ENCODE data around the gene GIMAP8. TPM values are rescaled to one million over a fixed set of nuclear protein-coding genes. Genes with fewer than 3 reads are reported as not detected.
"Not testable (repeated sequence)": the region's sequence is repeated elsewhere in the genome, so short reads cannot be mapped to it uniquely, and the experiment has no call there.

Gene GIMAP8
- total RNA-seq, 1 donor from 2014 or later, result 28.3 TPM

DNA sequence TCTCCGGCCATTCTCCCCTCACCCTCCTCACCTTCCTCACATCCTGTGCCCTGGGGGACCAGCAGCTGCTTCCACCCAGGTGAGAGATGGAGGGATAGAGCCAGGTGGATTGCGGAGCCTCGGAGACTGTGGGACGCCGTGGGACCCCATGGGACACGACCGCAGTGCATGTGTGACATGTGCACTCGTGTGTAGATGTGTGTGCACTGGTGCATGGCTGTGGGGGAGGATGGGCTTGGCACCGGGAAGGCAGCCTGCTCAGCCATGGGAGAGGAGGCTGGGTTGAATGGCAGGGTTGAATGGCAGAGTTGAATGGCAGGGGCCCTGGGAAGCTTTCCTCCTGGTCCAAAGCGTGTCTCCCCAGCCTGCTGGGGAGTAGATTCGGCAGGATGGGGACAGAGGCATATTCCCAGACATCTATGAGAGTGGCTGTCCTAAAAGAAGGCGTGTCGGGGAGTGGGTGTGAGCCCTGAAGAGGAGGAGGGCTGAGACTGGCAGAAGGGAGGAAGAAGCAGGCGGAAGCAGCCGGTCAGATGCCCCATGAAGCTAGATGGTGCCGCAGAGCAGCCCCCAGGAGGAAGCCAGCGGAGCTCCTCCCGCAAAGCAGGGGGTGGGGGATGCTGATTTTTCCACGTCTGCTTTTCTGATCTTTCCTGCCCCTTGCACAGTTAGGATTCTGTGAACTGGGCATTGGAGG, 815 bp downstream of the GIMAP8 start:
- Histone ChIP-seq H3K4me1 (no peaks in the 10 kb centered on the region), H3K27me3 (no peaks in the 10 kb centered on the region), H3K27ac (peak overlapping the region; percentile 11 to 36), H3K4me3 (peak overlapping the region; percentile 26 to 56), H3K36me3 (no peaks in the 10 kb centered on the region), H3K9me3 (no peaks in the 10 kb centered on the region)
- DNase-seq (ENCODE audit: low spot score in 2 of 2), result no peak
- intact Hi-C loops (cut with DNase I), result no loop called here
- TF ChIP-seq, protein P1, sequence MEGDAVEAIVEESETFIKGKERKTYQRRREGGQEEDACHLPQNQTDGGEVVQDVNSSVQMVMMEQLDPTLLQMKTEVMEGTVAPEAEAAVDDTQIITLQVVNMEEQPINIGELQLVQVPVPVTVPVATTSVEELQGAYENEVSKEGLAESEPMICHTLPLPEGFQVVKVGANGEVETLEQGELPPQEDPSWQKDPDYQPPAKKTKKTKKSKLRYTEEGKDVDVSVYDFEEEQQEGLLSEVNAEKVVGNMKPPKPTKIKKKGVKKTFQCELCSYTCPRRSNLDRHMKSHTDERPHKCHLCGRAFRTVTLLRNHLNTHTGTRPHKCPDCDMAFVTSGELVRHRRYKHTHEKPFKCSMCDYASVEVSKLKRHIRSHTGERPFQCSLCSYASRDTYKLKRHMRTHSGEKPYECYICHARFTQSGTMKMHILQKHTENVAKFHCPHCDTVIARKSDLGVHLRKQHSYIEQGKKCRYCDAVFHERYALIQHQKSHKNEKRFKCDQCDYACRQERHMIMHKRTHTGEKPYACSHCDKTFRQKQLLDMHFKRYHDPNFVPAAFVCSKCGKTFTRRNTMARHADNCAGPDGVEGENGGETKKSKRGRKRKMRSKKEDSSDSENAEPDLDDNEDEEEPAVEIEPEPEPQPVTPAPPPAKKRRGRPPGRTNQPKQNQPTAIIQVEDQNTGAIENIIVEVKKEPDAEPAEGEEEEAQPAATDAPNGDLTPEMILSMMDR (IDR thresholded peaks at IDR 0.05), result no peak

DNA sequence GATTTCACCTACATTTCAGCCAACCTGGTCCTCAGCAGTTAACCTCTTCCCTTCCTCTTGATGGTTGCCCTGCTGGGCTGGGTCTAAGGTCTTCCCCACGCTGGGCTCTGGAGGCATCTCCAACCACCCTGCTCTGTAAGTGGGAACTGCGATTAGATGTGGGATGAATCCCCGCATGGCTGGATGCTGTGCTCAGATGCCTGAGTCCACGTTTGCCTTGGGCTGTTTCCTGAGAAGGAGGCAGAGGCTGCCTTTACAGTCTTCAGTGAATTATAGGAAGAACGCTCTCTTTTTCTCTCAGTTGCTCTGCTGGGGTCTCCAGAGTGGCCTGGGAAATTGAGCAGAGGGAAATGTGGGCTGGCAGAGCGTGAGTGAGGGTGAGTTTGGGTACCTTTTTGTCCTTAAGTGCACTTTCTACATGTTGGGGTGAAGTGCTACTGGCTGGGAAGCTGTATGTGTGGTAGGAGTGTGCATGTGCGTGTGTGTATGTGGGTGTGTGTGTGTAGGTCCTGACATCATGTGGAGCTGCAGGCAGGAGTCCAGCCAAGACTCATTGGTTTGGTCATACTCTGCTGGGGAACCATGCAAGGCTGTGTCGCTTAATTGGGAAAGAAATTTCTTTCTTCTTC, 1.5 kb downstream of the GIMAP8 start:
- intact Hi-C loops (cut with DNase I), result no loop called here
- H3K4me3 ChIP-seq, result peak overlapping the region; percentile 26 to 56
- H3K27me3 ChIP-seq, result no peaks in the 10 kb centered on the region
- no peaks in the 10 kb centered on the region for H3K36me3 ChIP-seq
- H3K9me3 ChIP-seq, result no peaks in the 10 kb centered on the region
- no peak for DNase-seq (ENCODE audit: low spot score in 2 of 2)
- no peaks in the 10 kb centered on the region for H3K4me1 ChIP-seq
- TF ChIP-seq, protein P1 (IDR thresholded peaks at IDR 0.05), result no peak
- peak overlapping the region in 1 of 2 donors; percentile 11 for H3K27ac ChIP-seq

DNA sequence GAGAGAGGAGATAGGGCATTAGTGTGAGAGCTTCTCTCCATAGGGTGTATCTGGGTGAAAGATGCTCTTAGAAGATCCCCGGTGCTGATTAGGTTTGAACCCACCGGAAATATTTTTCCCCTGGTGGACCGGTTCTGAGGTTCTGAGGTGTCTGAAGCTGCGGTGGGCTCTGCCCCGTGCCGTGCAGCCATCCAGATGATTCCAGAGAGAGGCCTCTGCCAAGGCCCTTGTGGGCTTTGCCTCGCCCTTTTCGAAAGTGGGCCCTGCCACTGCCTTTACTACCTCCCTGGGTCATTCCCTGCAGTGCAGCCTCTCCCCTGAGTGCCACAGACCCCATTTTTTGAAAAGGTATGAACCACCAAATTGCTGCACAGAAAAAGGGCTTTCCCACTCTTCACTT, 2.8 kb downstream of the GIMAP8 start:
- H3K27ac ChIP-seq, result no peak overlapping the region
- H3K4me1 ChIP-seq, result no peaks in the 10 kb centered on the region
- no peaks in the 10 kb centered on the region for H3K36me3 ChIP-seq
- no peak for DNase-seq (ENCODE audit: low spot score in 2 of 2)
- intact Hi-C loops (cut with DNase I), result no loop called here
- no peaks in the 10 kb centered on the region for H3K27me3 ChIP-seq
- H3K4me3 ChIP-seq, result peak overlapping the region in 1 of 2 donors; percentile 38
- no peaks in the 10 kb centered on the region for H3K9me3 ChIP-seq
- TF ChIP-seq, protein P1 (IDR thresholded peaks at IDR 0.05), result no peak

DNA sequence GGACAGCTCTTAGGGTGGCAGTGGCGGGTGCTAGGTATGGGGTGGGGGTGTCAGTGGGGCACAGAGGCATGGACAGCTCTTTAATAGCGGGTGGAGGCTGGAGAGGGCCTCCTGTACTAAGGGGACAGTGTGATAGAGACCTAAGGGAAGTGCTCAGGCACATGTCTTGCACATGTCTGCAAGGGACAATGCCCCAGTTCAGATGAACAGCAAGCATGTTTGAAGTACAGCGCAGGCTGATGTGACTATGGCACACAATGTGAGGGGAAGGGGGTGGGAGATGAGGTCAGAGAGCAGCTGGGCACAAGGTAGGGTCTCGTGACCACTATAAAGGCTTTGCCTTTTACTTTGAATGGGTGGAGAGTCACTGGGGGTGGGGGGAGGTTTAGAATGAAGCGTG, 3.5 kb downstream of the GIMAP8 start:
- Histone ChIP-seq H3K4me3 (no peak overlapping the region), H3K36me3 (no peaks in the 10 kb centered on the region), H3K27me3 (no peaks in the 10 kb centered on the region), H3K4me1 (no peaks in the 10 kb centered on the region), H3K27ac (no peak overlapping the region), H3K9me3 (no peaks in the 10 kb centered on the region)
- TF ChIP-seq, protein P1 (IDR thresholded peaks at IDR 0.05), result no peak
- intact Hi-C loops (cut with DNase I), result no loop called here
- no peak for DNase-seq (ENCODE audit: low spot score in 2 of 2)

DNA sequence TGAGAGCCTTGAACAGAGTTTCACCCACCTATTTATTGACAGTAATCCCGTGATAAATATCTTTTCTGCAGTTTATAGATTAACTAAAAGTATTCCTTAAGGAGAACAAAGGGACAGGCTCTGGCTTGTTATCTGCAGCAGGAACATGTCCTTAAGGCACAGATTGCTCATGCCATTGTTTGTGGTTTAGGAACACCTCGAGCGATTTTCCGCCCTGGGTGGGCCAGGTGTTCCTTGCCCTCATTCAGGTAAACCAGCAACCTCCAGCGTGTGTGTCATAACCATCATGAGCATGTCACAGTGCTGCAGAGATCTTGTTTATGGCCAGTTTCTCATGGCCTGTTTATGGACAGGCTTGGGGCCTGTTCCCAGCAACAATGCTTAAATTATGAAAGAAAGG, 6.6 kb downstream of the GIMAP8 start:
- H3K36me3 ChIP-seq; H3K9me3 ChIP-seq; H3K4me3 ChIP-seq; DNase-seq (ENCODE audit: low spot score in 2 of 2); H3K27me3 ChIP-seq; H3K27ac ChIP-seq; H3K4me1 ChIP-seq; intact Hi-C loops (cut with DNase I): not testable (repeated sequence)

DNA sequence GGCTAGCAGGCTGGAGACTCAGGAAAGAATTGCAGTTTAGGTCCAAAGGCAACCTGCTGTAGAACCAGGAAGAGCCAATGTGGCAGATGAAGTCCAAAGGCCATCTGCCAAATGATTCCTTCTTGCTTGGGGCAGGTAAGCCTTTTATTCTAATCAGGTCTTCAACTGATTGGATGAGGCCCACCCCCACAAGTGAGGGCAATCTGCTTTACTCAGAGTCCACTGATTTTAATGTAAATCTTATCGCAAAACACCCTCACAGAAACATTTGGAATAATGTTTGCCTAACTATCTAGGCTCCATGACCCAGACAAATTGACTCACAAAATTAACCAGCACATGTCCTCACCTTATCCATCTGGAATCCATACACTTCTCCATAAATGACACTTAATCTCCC, 7.8 kb downstream of the GIMAP8 start:
- H3K36me3 ChIP-seq, result no peaks in the 10 kb centered on the region
- intact Hi-C loops (cut with DNase I), result no loop called here
- DNase-seq (ENCODE audit: low spot score in 2 of 2), result no peak
- no peak overlapping the region for H3K4me3 ChIP-seq
- peaks cover 0 to 15% of the 10 kb centered on the region in 2 donors for H3K9me3 ChIP-seq
- no peak overlapping the region for H3K27ac ChIP-seq
- no peaks in the 10 kb centered on the region for H3K4me1 ChIP-seq
- no peaks in the 10 kb centered on the region for H3K27me3 ChIP-seq
- TF ChIP-seq, protein P1 (IDR thresholded peaks at IDR 0.05), result no peak
